PC-9 (cell line): ENCODE data around the gene PGAM5.

Source experiments
- CTCF ChIP-seq: fragments of 200-600 bp; sonication (generic); conservative IDR thresholded peaks from 2 replicates; pipeline ENCODE4 v1.6.1; 2017; ENCODE audit warnings: mixed run types, antibody characterized with exemption, mild to moderate bottlenecking, moderate library complexity
- EZH2 ChIP-seq: fragments of 200-600 bp; sonication (generic); IDR thresholded peaks from 2 replicates; pipeline ENCODE4 v1.8.0; 2017; ENCODE audit warnings: antibody characterized with exemption, low read depth

- TF ChIP-seq CTCF (no peak), EZH2 (no peak)
Measured at GRCh38 chr12:132728502-132728901, 17.9 kb downstream of the PGAM5 start.
